Endometrium (tissue), 2 donors: Measurements from ENCODE around the gene MSI2.
"Not testable (repeated sequence)": the region's sequence is repeated elsewhere in the genome, so short reads cannot be mapped to it uniquely, and the experiment has no call there.

Experiments
- FAIRE-seq: peaks from 2 replicates; lab custom pipeline; 2012; peaks lifted over from hg19 to GRCh38; lab: Jason Lieb, UNC
- donor health status: control.
- donor health status: control.

Gene MSI2

DNA sequence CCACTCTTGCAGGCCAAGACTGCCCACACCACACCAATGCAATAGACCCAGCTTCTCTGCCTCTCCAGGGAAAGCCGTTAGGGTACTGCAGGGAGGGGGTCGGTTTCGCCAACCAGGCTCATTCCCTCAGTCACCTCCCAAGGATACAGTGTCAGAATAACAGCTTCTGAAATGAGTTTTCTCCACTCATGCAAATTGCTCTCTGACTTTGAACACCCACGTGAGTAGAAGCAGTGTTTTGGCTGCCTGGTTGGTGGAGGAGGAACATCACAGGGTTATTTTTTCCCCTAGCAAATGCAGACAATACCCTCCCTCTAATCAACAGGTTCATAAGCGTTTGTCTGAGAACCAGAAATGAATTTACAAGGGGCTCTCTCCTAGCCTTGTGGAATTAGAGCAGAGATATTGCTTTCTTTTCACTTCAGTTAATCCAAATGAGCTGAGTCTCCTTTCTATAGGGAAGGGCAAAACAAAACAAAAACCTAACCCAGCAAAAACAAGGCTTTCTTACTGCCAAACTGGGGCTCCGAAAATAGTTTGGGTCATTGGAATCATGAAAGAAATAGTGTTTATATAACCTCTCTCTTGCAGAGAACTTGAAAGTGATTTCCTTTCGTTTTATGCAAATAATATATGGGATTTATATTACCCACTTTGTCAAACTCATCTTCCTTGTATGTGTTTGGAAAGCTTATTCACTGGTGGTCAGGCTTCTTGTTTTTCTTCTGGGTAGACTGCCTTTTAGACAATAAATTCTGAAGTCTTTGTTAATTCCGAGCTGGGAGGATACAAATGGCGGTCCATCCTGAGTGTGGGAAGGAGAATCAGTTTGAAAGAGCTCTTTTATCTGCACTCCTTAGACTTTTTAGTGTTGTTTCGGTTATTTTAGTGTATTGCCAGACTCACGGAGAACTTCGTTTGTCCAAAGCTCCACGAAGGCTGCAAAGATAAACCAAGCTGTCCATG is 229.9 kb downstream of the MSI2 start:
- no peak for FAIRE-seq

DNA sequence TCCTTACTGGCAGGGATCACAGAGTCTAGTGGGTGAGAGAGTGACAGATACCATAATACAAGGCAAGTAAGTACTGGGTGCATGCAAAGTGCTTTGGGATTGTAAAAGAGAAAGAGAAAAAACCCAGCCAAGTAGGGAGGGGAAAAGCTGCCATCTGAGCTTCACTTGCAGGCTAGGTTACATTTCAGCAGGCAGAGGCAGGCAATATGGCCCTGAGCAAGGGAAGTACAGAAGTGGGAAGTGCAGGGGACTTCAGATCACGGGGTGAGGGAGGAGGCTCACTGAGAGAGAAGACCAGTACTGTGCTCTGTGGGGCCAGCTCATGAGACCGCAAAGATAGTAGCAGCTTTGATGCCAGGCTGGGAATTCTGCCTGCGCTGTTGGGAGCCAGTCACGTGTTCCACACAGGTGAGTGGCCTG is 230.6 kb downstream of the MSI2 start:
- FAIRE-seq: no peak

DNA sequence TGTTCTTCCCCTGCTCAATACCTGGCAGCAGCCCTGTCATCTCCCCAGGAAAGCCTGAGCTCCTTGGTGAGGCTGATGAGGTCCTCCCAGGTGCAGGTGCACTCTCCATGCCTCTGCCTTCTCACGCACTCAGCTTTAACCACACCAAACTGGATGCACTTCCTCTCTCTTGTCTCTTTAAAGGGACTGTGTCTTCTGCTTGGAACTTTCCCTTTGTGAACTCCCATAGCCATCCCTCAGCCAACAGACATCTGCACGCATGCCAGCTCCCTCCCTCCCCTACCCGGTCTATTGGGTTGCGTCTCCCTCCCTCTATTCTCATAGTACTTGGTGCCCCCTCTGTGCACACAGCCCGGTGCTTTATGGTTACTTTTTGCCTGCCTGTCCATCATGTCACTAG is 231.2 kb downstream of the MSI2 start:
- FAIRE-seq: no peak

DNA sequence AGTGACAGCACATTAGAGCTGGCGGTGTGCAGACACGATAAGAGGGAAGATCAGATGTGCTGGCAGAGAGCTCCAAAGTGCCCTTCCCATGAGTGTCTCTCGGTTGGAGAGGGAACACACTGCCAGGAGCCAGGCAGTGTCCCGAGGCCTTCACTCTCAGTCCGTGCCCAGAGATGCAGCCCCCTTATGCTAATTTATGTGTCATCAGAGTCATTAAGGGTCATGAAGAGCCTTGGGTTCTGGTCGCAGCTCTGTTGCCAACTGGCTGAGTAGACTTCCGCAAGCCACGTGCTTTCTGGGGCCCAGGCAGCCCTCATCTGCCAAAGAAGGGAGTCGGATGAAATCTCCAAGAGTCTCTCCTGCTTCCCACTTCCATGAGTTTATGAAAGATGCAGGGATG is 232.5 kb downstream of the MSI2 start:
- no peak for FAIRE-seq

DNA sequence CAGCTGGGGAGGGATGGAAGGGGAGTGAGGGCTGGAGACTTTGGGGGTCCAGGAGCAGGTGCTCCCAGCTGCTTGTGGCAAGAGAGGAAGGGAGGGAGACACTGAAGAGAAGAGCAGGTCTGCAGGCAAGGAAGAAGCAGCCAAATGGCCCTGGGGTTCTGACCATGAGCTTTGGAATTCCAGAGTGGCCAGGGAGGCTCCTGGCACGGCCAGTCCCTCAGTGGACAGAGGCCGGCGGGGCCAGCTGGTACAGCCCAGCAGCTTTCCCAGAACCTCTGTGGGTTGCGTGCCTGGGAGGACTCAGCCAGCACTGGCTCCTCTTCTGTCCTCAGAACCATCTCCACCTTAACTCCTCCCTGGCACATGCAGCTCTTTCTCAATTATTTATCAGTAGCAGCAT is 233.0 kb downstream of the MSI2 start:
- FAIRE-seq: no peak

DNA sequence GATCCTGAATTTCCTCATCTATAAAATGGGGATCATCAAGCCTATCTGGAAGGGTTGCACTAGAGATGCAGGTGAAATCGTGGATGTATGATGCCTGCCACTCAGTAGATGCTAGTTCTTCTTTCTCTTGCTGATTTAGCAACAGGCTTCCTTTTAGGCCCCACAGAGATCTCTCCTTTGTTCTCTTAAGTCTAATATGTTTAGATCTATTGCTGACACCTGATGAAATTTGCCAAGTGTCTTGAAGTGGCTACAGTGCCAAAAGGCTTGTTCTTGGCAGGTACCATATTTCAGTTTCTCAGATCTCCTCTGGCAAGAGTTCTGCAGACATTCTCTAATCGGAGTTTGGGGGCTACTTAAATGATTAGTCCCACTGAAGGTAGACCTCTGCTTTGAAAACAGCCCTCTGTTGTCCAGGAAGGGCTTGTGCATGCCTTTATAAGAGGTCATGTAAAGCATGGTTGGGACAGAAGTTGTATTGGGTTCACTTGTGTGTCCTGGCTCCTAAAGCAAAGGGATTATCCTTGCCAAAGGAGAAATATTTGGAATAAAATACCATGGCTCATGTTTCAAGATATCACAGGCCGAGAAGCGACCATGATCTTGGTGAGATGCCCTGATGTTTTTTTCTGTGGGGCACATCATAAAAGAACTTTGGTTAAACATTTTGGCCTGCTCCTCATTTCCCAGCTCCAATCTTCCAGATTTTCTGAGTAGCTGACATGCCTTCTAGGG is 234.0 kb downstream of the MSI2 start:
- FAIRE-seq: no peak

DNA sequence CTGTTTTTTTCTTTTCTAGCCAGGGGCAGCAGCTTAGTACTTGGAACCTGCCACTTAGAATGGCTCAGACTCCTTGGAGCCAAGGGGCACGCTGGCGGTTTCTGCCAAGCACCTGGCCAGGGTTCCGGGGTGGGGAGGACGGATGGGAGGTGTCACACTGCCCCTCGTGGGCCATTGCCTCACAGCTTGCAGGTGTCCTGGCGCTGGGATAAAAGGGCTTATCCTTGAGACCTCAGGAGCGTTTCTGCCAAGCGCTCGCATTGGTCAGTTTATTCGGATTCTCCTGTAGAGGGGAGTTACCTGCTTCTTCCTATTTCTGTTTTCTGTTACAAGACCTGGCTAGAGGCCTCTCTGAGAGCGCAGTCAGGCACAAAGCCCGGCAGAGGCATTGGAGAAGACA is 234.6 kb downstream of the MSI2 start:
- FAIRE-seq: no peak

DNA sequence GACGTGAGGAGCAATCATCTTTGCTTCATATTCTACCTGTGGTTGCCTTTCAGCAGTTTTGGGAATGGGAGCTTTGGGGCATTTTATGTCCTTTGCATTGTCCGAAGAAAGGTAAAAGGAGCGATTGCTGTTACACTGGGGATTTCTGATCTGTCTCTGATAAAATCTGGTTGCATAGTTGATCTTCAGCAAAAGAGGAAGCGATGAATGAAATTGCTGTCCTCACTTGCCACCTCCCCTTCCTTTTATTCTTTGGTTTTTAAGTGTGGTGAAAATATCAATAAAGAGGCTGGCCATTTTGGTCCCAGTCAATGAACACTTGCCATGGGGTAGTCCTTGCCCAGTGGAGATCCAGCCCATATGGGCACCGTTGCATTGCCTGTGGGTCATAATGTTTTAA is 236.8 kb downstream of the MSI2 start:
- no peak for FAIRE-seq

DNA sequence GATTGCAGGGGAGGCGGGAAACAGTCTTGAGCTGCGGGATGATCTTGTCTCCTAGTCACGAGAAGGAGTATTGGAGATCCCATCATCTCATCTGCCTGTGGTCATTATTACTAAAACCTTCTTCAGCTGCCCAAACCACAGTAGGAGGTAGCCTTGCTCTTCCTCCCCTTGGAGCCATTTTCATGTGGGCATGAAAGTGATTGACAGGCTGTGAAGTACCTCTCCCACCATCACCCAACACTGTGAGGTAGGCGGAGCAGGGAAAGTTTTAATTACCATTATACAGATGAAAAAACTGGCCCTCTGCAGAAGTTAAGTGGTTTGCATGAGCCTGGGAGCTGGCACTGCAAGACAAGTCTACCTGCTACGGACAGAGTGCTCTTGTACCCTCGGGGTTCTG is 237.3 kb downstream of the MSI2 start:
- no peak for FAIRE-seq

DNA sequence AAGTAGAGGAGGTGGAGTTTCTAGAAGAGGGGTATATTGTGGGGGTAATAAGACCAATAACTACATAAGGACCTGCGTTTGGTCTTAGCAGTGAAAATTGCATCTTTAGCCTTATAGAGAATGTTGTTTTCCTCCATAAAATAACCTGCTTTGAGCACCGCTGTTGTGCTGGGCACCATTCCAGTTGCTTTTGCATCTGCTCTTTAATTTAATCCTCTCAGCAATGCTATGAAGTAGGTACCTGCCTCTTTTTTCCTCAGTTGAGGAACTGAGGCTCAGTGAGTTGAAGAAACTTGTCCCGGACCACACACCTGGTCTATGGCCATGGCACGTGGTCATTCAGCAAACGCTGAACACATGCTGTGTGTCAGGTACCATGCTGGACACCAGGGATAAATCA is 238.1 kb downstream of the MSI2 start:
- no peak for FAIRE-seq

DNA sequence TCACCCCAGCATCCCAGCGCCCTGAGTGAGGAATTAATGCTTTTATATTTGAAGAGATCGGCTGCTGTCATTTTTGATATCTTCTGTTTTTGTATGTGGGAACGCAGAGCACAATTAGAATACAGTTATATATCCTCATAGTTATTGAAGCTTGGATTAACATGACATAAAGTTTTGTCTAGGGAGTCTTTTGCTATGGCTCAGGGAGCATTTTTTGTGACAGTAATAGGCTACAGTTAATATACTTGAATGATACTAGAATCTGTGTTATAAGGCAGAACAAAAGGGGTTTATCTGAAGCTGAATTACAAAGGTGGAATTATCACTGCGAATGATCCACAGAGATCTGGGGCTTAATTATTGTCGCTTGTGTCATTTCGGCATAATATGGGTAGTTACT is 239.4 kb downstream of the MSI2 start:
- no peak for FAIRE-seq

DNA sequence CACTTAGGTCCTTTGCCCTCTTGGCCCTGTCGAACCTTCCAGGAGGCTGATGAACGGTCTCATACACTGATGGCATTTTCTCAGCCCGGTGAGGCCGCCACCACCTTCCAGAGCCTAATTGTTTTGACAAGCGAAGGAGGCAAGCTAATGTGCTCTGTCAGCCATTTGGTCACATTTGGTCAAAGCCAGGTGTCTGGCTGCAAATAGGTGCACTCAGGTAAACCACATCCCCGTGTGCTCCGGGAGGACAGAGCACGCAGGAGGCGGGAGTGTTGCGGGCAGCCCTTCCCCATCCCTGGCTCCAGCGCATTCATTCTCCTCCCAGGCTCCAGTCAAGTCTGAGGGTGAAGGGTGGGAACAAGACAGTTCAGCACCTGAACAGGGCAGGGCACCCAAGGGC is 240.1 kb downstream of the MSI2 start:
- no peak for FAIRE-seq

DNA sequence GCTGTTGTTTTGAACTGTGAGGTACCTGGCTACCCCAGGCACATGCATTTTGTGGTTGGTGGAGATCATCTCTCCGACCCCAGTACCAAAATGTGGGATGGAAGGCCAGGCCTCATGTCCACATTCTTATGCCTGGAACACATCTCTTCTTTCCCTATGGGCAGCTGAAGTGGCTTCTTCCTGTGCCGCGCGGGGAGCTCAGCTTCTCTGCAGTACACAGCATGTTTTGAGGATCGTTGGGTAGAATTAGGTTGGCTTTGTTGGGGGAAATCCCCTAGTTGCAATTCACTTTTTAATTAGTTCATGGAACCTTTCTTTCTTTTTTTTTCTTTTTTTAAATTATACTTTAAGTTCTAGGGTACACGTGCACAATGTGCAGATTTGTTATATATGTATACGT is 242.1 kb downstream of the MSI2 start:
- FAIRE-seq: no peak

DNA sequence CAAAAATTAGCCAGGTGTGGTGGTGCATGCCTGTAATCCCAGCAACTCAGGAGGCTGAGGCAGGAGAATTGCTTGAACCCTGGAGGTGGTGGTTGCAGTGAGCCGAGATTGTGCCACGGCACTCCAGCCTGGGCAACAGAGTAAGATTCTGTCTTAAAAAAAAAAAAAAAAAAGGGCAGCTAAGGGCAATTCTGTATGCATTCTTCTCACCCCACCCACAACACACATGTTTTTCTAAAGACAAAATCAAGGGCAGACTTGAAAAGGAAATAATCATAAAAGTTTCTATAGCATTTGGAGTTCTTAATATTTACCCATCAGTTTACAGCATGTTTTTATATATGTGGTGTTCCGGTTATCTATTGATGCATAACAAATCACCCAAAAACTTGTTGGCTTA is 242.9 kb downstream of the MSI2 start:
- FAIRE-seq: not testable (repeated sequence)

DNA sequence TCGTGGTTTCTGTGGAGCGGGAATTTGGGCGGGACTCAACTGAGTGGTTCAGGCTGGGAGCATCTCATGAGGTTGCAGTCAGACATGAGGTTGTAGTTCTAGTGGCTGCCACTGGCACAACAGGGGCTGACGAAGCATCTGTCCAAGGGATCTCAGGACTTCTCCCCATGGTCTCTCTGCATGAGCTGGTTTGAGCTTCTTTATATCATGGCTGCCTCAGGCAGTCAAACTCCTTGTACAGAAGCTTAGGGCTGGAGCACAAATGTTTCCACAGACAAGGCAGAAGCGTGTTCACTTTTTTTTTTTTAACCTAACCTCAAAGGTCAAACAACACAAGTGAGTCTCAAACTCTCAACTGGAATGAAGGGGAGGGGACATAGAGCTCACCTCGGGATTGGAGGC is 243.3 kb downstream of the MSI2 start:
- no peak for FAIRE-seq

DNA sequence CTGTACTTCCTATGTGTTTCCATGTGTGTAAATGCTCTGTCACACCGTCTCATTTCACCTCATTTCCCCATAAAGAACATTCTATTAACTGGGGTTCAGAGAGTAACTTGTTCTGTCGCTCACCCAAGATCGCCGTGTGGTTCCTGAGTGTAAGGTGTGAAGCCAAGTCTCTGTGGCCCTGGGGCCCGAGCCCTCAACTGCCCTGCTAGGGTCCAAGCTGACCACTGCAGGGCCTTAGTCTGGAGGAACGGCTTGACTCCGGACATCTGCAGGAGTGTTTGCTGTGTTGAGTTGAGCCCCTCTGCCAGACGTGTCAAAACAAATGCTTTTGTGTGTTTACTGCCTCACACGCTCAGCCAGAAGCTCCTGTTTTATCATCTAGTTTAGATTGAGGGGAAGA is 244.7 kb downstream of the MSI2 start:
- FAIRE-seq: no peak

DNA sequence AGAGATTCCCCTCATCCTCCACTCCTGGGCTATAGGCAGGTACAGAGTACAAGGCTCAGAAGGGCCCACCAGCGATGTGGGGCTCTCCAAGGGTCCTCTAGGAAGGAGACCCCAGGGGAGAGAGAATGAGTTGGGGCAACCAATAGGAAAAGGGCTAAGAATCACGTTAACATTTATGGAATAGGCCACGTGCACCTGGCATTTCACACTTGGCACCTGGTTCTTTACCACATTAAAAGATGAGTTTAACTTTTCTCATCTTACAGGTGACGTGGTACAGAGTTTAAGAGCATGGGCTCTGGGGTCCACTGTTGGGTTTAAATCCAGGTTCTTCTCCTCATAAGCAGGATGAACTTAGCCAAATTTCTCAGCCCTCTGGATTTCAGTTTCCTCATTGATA is 245.7 kb downstream of the MSI2 start:
- FAIRE-seq: no peak

DNA sequence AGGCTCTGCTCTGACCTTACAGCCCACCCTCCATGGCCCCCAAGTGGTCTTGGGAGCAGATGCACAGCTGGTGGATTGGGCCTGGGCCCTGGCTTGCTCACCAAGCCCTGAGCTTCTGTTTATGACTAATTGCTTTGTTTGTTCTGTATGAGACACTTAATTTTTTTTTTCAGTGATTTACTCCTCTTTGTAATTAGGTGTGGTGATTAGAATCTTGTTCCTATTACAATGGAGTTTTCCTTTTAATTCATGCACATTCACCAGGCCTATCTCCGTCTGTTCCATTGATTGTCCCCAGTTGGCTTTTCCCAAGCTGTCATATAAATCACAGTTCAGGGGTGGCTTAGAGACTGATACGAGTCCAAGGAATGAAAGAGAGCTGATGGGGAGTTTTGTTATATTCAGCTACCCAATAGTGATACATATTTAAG is 246.5 kb downstream of the MSI2 start:
- FAIRE-seq: no peak

DNA sequence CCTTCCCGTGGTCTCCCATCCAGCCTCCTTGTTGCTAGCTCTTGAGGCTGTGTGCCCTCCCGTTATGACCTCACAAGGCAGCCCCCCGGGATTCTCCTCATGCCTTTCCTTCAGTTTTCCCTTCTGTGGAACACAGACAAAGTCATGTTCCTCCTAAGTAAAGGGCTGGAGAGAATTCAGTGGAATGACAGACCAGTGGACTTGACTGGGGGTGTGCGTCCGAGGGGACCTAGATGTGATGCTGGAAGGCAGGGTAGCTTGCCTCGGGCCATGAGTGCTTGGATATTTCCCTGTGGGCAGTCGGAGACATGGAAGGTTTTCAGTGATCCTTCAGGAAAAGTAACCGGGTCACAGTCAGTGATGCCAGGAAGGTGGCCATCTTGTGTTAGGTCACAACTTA is 247.9 kb downstream of the MSI2 start:
- FAIRE-seq: no peak

DNA sequence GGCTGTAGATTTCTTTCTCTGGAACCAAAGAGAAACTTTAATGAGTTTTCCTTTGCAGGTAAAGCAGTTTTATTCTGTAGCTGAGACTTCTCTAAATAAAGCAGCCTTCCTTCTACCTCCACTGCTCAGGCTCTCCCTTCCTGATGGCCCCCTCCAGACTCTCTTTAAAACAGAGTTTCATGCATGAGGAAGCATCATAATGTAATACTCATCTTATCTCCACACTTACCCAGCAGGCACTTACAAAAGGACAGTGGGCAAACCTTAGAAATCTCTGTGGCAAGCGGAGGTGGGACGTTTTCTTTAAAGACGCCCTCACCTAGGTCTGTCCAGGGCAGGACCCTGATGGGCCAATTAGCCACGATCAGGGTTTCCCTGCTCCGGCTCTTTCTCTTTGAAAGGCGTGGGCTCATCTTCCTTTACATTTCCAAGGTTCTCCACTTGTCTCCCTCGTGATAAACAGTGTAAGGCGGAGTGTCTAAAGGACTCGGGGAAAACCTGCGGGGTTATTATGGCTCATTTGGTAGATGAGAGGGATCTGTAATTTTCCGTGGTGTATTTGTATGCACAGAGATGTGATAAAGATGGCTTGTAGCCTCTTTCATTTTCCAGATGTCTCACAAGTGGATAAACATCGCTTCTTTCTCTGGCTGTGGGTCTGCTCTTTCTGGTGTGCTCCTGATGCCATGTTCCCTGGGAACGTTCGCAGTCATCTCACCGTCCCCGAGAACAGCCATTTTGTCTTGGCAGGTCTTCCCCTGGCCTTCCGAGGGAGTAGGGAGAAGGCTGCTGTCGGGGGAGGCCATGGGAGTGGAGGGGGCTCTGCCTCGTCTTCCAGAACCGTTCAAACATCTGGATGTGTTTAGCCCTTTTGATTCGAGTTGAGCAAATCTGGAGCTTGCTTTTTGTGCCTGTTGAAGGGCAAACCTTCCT is 249.8 kb downstream of the MSI2 start:
- no peak for FAIRE-seq

DNA sequence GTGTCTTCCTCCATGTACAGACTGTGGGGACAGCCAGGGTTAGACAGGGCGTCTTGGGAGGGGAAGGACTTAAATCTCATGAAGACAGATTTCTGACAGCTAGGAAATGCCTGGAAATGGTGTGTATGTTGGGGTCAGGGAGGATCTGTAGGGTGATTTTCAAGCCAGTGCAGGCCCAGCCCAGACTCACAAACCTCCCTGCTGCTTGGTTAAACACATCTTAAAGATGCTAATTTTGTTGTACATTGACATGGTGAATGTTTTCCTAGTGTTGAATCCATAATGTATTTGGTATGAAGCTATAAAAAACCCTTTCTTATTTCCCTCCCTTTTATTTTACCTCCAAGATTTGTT is 250.4 kb downstream of the MSI2 start:
- FAIRE-seq: no peak

DNA sequence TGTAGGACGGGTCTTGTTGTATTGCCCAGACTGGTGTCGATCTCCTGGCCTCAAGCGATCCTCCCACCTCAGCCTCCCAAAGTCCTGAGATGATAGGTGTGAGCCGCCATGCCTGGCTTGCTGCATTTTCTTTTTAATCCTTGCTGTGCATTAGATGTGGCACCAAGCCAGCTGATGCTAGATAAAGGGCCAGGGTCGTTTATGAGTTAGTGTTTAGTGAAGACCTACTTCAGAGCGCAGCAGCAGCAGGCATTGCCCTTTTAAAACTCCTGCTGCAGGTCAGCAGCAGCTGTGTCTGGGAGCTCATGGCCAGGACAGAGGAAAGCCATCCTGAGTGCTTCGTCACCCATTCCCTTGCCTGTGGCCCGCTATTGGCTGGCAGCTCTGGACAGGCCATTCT is 251.5 kb downstream of the MSI2 start:
- no peak for FAIRE-seq

DNA sequence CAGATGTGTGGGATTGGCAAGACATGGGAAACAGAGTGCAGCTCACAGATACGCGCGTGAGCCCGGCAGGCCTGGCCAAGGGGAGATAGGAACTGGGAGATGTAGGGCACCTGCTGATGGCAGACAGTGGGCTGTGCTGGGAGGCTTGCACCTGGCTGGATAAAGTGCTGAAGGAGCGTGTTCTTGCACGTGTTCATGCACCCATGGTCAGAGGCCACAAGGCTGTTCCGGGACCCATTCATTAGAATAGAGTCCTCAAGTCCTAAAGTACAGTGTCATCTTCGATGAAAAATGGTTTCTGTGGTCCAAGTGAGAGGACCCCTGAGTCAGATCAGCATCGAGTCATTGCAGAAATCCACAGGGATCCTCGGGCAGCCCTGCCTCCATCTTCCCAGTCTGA is 252.3 kb downstream of the MSI2 start:
- no peak for FAIRE-seq
